ENCODE results near the gene PPP2R1A.

DNA sequence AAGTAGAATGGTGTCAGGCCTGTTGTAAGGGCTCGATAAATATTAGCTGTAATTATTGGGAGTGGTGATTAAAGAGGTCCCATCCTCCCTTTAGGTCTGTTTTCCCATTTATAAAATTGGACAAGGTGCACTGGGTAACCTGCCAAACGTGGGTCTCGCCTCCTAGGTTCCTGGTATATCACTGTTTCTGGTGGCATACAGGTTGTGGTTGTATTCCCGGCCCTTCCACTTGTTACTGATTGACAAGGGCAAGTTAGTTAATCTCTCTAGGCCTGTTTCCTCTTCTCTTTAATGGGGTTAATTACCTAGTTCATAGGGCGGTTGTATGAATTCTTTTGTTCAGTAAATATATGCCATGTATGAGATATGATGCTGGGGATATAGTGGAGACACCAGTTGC lies 1.5 kb downstream of the PPP2R1A start:
- TF ChIP-seq, protein P1, sequence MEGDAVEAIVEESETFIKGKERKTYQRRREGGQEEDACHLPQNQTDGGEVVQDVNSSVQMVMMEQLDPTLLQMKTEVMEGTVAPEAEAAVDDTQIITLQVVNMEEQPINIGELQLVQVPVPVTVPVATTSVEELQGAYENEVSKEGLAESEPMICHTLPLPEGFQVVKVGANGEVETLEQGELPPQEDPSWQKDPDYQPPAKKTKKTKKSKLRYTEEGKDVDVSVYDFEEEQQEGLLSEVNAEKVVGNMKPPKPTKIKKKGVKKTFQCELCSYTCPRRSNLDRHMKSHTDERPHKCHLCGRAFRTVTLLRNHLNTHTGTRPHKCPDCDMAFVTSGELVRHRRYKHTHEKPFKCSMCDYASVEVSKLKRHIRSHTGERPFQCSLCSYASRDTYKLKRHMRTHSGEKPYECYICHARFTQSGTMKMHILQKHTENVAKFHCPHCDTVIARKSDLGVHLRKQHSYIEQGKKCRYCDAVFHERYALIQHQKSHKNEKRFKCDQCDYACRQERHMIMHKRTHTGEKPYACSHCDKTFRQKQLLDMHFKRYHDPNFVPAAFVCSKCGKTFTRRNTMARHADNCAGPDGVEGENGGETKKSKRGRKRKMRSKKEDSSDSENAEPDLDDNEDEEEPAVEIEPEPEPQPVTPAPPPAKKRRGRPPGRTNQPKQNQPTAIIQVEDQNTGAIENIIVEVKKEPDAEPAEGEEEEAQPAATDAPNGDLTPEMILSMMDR (IDR thresholded peaks at IDR 0.05) = no peak
- no peak for TF ChIP-seq POLR2AphosphoS5 (IDR thresholded peaks at IDR 0.05)
- TF ChIP-seq POLR2A (IDR thresholded peaks at IDR 0.05) = no peak
